Stimulated activated CD4-positive, alpha-beta T cell treated with anti-CD3 and anti-CD28 coated beads, TNF-alpha, amount 100 ng/mL, for 1 hour (primary cell): ENCODE results near the gene ZNF513.
A peak's percentile ranks its signal among the peaks of the same experiment; 100 is the strongest.
"Not testable (repeated sequence)": the region's sequence is repeated elsewhere in the genome, so short reads cannot be mapped to it uniquely, and the experiment has no call there.

Source experiments
- DNase-seq, 3 donors: peaks; one replicate each; pipeline ENCODE4 v3.0.0-alpha.2; 2020; ENCODE audit warnings: low read depth in 3 of 3, low spot score in 1 of 3

Gene ZNF513, protein sequence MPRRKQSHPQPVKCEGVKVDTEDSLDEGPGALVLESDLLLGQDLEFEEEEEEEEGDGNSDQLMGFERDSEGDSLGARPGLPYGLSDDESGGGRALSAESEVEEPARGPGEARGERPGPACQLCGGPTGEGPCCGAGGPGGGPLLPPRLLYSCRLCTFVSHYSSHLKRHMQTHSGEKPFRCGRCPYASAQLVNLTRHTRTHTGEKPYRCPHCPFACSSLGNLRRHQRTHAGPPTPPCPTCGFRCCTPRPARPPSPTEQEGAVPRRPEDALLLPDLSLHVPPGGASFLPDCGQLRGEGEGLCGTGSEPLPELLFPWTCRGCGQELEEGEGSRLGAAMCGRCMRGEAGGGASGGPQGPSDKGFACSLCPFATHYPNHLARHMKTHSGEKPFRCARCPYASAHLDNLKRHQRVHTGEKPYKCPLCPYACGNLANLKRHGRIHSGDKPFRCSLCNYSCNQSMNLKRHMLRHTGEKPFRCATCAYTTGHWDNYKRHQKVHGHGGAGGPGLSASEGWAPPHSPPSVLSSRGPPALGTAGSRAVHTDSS

DNA sequence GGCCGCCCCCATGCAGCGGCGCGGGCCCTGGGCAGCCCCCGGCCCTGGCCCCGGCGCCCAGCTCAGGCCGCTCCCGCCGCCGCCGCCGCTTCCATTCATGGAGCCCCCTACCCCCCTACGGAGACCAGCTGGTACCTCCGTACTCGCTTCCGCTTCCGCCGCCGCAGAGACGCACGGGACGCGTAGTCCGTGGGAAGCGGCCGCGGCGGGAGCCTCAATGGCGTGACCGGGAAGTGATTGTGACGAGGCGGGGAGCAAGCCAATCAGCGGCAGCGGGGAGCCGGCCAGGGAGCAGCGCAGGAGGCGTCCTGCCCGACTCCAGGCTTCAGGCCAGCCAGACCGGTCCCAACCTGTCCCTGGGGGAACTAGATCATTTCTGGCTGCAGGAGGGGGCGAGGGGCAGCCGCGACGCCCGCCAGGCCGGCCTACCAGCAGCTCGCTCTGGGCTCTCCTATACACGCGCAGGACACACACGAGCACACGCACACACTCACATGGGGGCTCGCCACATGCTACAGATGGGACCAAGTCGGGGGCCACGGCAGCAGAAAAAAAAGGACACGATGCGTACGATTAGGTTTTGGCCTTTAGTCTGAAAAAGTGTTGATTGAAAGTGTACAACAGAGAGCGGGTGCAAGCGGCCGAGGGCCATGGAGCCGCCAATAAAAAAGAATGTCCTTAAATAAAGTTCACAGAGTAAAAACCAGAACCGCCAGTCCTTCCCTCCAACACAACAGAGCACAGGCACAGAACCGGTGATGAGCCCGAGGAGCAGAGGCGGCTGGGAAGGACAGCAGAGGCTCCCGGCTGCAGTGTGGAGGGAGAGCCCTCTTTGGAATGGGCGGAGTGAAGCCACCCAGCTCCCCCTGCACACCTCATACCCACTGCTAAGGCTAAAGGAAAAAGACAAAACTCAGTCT, at the start of gene ZNF513:
TSS of gene ZNF513 (minus strand) at position 109 of the 920 bp plus-strand sequence. CDS start 208 bp downstream, outside the sequence.
- peak; percentile 59 to 77 (median 73) for DNase-seq

DNA sequence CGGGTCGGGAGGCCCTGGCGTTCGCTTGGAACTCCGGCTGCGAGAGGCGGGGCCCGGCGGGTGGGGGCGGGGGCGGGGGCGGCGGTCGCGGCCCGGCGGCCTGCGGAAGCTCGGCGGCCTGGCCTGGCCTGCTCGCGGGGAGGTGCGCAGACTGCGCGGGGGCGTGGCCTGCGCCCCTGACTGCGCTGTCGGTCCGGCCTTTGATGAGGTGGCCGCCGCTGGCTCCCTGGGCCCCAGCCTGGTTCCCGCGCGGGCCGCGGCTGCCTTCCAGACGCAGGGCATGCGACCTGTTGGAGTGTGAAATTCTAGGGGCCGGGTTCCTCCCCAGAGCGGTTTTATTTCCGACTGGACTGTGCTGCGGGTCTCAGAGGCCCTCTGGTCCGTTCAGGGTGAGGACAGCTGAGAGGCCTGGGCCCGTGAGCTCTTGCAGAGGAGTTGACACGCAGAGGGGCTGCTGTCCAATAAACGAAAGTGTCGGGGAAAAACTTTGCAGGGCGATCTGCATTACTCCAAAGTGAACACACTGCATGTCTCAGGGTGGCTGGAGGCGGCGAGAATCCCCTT, 48.5 kb upstream of the ZNF513 start:
- DNase-seq: peak; percentile 20 to 46 (median 32)

DNA sequence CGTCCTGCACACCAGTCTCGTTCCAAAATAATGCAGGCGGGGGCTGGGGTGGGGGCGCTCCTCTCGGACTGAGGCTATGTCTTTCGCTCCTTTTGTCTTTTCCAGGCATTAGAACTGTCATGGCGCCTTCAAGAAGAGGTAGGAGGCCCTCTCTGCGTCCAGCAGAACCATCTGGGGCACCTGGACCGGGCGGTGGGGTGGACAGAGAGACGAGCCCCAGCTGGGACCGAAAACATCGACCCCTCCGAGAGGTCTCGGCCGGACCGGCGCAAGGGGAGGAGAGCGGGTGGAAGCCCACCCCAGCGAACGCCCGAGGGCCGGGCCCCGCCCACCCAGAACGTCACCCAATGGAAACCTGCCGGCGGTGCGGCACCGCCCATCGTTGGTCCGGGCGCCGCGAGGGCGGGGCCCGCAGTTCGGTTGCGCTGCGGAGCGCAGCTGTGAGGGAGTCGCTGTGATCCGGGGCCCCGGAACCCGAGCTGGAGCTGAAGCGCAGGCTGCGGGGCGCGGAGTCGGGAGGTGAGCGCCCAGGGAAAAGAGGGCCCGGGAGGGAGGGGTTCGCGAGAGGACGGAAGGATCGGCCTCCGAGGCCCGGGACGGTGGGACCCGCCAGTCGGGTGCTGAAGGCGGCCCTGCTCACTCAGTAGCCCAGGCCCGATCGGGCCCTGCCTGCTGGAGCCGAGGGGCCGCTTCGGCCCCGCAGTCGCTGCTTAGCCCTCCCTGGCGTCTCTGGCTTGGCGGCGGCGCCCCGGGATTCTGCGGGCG, 47.9 kb upstream of the ZNF513 start, which contains the start of gene NRBP1:
TSS of gene NRBP1 (plus strand) at position 419 of the 765 bp plus-strand sequence. CDS start 4,643 bp downstream, outside the sequence.
- DNase-seq: peak; percentile 62 to 87 (median 70)

DNA sequence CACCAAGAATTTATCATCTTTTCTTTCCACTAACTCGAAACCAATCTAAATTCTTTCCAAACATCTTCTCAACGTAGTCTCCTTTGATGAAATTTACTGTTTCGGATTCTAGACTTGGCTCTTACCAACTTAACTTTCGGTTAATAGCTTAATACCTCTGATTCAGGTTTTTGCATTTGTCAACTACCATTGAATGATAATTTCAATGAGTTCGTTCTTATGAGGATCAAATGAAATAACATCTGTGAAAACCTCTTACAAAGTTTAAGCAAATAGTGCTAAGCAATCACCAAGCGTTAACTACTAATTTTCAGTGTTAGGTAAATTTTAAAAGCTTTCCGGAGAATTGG, 47.3 kb upstream of the ZNF513 start:
- no peak for DNase-seq

DNA sequence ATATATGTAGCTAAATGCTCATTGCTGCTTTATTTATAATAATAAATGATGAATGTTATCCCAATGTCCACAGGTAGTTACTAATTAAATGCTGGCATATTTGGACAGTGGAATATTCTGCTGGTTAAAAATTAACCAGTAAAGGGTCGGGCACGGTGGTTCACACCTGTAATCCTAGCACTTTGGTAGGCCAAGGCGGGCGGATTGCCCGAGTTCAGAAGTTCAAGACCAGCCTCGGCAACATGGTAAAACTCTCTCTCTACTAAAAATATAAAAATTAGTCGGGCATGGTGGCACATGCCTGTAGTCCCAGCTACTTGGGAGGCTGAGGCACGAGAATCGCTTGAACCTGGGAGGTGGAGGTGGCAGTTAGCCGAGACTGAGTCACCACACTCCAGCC, 44.5 kb upstream of the ZNF513 start:
- DNase-seq: not testable (repeated sequence)

DNA sequence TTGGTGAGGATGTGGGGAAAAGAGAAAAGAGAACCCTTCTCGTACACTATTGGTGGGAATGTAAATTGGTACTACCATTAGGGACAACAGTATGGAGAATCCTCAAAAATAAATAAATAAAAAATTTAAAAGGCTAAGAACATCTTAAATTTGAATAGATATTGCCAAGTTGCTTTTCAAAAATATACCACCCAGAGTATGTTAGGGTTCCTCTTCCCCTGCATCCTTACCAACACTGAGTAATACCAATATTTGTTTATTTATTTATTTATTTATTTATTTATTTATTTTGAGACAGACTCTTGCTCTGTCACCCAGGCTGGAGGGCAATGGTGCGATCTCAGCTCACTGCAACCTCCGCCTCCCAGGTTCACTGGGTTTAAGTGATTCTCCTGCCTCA, 42.4 kb upstream of the ZNF513 start:
- no peak for DNase-seq

DNA sequence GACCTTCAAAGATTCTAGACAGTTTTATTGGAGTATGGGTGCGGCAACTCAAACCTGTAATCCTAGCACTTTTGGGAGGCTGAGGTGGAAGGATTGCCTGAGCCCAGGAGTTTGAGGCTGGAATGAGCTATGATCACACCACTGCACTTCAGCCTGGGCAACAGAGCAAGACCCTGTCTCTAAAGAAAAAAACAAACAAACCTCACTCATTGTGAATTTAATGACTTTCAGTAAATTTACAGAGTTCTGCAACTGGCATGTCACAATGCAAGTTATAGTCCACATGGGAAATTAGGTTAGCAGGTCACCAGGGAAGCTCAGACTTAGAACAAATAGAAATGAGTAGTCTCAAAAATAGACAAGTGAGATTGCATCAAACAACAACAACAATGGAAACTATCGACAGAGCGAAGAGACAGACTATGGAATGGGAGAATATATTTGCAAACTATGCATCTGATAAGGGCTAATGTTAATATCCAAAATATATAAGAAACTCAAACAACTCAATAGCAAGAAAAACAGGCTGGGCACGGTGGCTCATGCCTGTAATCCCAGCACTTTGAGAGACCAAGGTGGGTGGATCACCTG, 41.2 kb upstream of the ZNF513 start:
- DNase-seq: no peak

DNA sequence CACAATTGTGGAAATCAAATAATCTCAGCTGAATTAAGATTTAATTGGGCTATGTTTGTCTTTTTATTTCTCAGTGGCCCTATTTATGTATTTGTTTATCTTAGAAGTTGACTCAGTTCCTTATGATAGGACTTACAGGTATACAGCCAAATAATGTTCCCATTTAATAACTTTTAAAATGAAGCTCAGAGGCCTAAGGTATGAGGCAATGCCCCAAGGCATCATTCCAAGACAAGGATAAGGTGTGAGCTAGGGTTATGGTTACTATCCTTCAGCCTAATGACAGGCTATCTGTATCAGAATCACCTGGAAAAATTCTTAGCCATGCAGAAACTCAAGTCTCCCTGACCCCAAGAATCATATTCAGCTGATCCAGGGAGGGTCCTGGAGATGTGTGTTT, 40.5 kb upstream of the ZNF513 start:
- DNase-seq: no peak

DNA sequence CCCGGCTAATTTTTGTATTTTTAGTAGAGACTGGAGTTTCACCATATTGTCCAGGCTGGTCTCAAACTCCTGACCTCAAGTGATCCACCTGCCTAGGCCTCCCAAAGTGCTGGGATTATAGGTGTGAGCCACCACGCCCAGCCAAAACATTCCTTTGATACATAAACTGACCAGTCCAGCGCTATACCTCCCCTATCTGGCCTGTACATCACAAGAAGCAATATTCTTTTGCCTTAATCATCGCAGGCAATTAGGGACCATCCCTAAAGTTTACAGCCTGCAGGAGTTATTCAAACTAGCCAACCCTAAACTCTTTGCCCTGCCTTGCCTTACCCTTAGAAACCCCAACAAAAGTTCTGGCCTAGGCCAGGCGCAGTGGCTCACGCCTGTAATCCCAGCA, 35.6 kb upstream of the ZNF513 start:
- no peak for DNase-seq

DNA sequence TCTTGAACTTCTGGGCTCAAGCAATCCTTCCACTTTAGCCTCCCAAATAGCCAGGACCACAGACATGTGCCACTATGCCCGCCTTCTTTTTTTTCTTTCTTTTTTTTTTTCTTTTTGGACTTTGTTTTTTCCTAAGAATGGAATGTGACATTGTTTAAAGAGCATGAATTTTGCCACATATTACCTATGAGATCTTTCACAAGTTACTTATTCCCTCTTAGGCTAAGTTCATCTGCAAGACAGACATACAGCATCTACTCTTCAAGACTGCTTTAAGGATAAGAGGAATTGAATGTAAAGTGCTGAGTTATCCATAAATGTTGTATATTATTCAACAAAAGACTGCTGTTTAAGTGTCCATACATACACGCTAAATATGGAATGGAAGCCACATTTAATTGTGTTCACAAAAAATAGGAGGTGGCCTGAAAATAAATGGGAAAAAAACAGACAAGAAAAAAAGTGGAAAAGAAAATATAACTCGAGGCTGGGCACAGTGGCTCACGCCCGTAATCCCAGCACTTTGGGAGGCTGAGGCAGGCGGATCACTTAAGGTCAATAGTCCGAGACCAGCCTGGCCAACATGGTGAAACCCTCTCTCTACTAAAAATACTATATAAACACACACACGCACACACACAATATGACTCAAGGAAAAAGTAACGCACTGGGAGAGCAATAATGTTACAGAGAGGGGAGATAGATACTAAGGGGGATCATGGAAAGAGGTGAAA, 32.1 kb upstream of the ZNF513 start:
- no peak for DNase-seq

DNA sequence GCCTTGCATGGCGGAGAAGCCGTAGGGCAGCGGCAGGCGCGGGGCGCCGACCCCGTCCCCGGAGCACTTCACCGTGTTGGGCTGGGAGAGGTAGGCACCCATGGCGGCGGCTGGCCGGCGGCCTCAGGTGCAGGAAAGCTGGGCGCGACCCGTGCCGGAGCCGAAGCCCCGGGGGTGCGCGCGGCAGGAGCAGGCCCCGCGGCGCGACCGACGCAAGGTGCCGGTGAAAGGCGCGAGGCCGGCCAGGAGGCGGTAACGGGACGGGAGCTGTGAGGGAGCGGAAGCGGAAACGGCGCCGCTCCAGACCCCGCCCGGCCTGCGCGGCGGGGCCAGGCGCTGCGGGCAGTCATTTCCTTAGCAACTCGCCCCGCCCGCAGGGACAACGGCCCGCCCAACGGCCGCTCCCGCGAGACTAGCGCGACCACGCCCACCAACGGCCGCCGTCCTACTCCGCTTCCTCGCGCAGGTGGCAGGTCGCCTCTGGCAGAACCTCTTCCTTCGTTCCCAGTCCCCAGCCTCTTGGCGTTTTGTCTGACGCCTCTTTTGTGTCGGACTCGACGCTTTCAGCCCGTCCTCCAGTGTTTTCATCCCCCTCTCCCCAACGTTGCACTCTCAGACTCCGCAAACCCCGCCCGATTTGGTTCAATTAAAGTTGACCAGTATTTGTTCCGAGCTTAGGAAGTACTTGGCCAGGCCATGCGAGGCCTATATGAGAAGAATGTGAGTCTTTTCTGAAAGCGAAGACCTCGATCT, 29.0 kb upstream of the ZNF513 start, which contains the start of gene PPM1G:
TSS of gene PPM1G (minus strand) at position 271 of the 753 bp plus-strand sequence. CDS start at position 102, 169 bp downstream.
- DNase-seq: peak; percentile 87 to 97 (median 93)

DNA sequence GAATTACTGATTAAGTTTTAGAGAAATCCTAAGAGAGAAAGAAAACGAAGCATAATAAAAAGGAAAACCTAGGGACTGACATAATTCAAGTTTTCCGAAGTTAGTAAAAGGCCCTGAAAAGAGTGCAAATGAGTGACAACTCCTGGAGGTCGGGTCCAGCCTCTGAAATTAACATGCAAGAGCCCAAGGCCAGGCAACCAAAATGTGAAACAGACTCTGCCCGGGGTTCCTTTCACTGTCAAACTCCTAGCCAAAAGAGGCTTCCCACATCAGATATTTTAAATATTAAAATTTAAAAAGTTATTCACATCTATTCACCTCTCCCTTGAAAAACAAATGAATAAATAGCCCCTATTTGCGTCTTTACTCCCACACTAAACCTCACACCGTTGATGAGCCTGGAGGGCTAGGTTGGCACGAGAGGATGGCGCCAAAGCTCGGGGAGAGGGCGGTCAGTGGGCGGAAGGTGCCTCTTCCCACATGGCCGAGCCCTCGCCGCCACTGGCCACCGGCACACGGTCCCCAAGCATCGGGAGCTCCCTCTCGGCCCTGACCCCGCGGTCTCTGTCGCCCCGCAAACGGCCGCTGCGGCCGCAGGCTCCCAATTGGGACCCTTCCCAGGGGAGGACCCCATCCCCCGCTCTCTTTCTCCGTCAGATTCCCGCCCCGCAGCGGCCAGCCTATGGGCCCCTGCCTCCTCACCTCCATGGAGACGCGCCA, 28.2 kb upstream of the ZNF513 start:
- DNase-seq: no peak

DNA sequence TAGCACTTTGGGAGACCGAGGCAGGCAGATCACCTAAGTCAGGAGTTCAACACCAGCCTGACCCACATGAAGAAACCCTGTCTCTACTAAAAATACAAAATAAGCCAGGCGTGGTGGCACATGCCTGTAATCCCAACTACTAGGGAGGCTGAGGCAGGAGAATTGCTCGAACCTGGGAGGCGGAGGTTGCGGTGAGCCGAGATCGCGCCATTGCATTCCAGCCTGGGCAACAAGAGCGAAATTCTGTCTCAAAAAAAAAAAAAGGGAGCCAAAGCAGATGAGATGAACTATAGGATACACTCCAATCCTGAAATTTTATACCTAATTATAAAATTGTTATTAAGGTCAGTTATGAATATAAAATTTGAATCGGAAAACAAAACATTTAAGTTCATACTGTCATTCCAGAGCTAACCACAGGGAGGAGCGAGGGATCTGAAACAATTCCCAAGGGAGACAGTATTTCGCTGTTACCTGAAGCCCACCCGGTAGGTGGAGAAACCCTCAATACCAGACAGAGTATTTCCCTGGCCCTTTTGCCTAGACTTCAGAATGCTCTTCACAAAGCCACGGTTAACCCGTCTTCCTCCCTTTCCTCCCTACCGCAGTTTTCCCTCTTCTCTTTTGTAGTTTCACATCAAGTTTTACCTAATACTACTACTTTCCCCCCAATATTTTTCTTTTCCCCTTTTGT, 27.4 kb upstream of the ZNF513 start:
- no peak for DNase-seq

DNA sequence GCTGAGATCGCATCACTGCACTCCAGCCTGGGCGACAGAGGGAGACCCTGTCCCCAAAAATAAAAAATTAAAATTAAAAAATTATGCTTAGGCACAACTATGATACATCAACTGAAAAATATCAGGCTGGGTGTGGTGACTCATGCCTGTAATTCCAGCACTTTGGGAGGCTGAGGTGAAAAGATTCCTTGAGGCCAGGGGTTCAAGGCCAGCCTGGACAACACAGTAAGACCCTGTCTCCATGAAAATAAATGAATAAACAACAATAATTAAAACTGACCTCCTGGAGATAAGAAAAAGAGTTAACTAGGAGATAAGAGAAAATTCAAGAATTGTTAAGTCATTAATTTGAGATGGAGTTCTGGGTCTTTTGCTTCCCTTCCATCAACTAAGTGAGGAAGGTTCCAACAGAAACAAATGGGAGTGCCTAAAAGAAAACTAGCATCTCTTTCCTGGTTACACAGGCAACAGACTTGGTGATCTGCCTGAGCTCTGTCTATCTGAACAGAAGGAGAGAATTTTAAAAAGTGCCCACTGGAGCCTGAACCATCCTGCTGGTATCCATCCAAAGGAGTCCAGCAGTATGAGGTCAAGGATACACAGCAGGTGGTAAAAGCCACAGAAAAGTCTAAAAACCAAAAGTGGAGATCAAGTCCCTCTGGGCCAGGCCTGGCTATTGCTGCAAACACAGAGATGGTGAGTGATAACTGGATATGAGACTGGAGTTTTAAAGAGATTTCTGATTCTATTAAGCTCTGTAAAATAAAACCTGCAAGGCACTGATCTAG, 20.0 kb upstream of the ZNF513 start:
- DNase-seq: no peak

DNA sequence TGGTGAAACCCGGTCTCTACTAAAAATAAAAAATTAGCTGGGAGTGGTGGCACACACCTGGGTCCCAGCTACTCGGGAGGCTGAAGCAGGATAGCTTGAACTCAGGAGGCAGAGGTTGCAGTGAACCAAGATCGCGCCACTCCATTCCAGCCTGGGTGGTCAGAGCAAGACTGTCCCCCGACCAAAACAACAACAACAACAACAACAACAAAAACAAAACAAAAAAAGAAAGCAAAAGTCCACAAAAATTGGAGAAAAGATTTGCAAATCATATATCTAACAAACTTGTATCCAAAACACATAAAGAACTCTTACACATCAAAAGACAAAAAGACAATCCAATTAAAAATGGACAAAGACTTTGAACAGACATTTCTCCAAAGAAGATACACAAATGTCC, 18.4 kb upstream of the ZNF513 start:
- no peak for DNase-seq

DNA sequence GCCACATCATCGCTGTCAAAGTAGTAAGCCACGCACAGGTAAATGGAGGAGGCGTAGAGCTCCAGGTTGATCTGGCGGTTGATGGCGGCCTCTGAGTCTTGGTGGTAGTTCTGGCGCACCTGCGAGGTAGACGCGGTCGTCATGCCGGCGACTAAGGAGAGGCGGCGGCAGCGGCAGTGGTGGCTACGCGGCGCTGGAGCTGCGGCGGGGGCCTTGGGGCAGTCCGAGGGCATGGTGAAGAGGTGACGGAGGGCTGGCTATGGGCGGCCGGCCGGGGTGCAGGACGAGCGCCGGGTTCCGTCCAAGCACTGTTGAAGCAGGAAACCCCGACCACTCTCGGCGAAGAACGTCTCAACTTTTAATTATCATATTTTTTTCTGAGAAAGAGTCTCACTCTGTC, 12.7 kb upstream of the ZNF513 start:
- DNase-seq: no peak
